ENCODE results near the gene CBR3. TPM values are rescaled to one million over a fixed set of nuclear protein-coding genes. Genes with fewer than 3 reads are reported as not detected.

CBR3 gene
- total and polyA plus RNA-seq, 9 of the 15 experiments (the other 6 are each of a cell fraction or from before 2014, with no cell fraction given): not detected

- TF ChIP-seq SIN3A (IDR thresholded peaks at IDR 0.05; ENCODE audit: borderline replicate concordance in 2 of 2, control insufficient read depth in 1 of 2, low read depth in 2 of 2, low read length in 2 of 2) (no peak), ZBTB2 (IDR thresholded peaks at IDR 0.05) (no peak), ID3 (CRISPR knock-in tag; IDR thresholded peaks at IDR 0.05) (no peak), ID3 (tag; IDR thresholded peaks at IDR 0.05) (no peak), NFXL1 (CRISPR knock-in tag; IDR thresholded peaks at IDR 0.05) (no peak), CBX3 (IDR thresholded peaks at IDR 0.05; ENCODE audit: borderline replicate concordance in 1 of 2, low read length in 2 of 2) (no peak), DNMT1 (IDR thresholded peaks at IDR 0.05) (no peak), ARHGAP35 (IDR thresholded peaks at IDR 0.05; ENCODE audit: partially characterized antibody) (no peak), ZNF124 (CRISPR knock-in tag; IDR thresholded peaks at IDR 0.05) (no peak), HCFC1 (IDR thresholded peaks at IDR 0.05; ENCODE audit: low read depth, low read length) (no peak), DDX20 (tag; IDR thresholded peaks at IDR 0.05; ENCODE audit: low read depth) (no peak)
- TF ChIP-seq, protein P1, sequence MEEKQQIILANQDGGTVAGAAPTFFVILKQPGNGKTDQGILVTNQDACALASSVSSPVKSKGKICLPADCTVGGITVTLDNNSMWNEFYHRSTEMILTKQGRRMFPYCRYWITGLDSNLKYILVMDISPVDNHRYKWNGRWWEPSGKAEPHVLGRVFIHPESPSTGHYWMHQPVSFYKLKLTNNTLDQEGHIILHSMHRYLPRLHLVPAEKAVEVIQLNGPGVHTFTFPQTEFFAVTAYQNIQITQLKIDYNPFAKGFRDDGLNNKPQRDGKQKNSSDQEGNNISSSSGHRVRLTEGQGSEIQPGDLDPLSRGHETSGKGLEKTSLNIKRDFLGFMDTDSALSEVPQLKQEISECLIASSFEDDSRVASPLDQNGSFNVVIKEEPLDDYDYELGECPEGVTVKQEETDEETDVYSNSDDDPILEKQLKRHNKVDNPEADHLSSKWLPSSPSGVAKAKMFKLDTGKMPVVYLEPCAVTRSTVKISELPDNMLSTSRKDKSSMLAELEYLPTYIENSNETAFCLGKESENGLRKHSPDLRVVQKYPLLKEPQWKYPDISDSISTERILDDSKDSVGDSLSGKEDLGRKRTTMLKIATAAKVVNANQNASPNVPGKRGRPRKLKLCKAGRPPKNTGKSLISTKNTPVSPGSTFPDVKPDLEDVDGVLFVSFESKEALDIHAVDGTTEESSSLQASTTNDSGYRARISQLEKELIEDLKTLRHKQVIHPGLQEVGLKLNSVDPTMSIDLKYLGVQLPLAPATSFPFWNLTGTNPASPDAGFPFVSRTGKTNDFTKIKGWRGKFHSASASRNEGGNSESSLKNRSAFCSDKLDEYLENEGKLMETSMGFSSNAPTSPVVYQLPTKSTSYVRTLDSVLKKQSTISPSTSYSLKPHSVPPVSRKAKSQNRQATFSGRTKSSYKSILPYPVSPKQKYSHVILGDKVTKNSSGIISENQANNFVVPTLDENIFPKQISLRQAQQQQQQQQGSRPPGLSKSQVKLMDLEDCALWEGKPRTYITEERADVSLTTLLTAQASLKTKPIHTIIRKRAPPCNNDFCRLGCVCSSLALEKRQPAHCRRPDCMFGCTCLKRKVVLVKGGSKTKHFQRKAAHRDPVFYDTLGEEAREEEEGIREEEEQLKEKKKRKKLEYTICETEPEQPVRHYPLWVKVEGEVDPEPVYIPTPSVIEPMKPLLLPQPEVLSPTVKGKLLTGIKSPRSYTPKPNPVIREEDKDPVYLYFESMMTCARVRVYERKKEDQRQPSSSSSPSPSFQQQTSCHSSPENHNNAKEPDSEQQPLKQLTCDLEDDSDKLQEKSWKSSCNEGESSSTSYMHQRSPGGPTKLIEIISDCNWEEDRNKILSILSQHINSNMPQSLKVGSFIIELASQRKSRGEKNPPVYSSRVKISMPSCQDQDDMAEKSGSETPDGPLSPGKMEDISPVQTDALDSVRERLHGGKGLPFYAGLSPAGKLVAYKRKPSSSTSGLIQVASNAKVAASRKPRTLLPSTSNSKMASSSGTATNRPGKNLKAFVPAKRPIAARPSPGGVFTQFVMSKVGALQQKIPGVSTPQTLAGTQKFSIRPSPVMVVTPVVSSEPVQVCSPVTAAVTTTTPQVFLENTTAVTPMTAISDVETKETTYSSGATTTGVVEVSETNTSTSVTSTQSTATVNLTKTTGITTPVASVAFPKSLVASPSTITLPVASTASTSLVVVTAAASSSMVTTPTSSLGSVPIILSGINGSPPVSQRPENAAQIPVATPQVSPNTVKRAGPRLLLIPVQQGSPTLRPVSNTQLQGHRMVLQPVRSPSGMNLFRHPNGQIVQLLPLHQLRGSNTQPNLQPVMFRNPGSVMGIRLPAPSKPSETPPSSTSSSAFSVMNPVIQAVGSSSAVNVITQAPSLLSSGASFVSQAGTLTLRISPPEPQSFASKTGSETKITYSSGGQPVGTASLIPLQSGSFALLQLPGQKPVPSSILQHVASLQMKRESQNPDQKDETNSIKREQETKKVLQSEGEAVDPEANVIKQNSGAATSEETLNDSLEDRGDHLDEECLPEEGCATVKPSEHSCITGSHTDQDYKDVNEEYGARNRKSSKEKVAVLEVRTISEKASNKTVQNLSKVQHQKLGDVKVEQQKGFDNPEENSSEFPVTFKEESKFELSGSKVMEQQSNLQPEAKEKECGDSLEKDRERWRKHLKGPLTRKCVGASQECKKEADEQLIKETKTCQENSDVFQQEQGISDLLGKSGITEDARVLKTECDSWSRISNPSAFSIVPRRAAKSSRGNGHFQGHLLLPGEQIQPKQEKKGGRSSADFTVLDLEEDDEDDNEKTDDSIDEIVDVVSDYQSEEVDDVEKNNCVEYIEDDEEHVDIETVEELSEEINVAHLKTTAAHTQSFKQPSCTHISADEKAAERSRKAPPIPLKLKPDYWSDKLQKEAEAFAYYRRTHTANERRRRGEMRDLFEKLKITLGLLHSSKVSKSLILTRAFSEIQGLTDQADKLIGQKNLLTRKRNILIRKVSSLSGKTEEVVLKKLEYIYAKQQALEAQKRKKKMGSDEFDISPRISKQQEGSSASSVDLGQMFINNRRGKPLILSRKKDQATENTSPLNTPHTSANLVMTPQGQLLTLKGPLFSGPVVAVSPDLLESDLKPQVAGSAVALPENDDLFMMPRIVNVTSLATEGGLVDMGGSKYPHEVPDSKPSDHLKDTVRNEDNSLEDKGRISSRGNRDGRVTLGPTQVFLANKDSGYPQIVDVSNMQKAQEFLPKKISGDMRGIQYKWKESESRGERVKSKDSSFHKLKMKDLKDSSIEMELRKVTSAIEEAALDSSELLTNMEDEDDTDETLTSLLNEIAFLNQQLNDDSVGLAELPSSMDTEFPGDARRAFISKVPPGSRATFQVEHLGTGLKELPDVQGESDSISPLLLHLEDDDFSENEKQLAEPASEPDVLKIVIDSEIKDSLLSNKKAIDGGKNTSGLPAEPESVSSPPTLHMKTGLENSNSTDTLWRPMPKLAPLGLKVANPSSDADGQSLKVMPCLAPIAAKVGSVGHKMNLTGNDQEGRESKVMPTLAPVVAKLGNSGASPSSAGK (IDR thresholded peaks at IDR 0.05): no peak
- TF ChIP-seq, protein P2, sequence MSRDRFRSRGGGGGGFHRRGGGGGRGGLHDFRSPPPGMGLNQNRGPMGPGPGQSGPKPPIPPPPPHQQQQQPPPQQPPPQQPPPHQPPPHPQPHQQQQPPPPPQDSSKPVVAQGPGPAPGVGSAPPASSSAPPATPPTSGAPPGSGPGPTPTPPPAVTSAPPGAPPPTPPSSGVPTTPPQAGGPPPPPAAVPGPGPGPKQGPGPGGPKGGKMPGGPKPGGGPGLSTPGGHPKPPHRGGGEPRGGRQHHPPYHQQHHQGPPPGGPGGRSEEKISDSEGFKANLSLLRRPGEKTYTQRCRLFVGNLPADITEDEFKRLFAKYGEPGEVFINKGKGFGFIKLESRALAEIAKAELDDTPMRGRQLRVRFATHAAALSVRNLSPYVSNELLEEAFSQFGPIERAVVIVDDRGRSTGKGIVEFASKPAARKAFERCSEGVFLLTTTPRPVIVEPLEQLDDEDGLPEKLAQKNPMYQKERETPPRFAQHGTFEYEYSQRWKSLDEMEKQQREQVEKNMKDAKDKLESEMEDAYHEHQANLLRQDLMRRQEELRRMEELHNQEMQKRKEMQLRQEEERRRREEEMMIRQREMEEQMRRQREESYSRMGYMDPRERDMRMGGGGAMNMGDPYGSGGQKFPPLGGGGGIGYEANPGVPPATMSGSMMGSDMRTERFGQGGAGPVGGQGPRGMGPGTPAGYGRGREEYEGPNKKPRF (IDR thresholded peaks at IDR 0.05; ENCODE audit: low read depth, low read length): no peak
Measured at GRCh38 chr21:36148886-36149285, 14.0 kb downstream of the CBR3 start (continued).

All from K562 (cell line).